Vagina (tissue), 2 donors: ENCODE data around the gene KAZN. TPM values are rescaled to one million over a fixed set of nuclear protein-coding genes. Genes with fewer than 3 reads are reported as not detected.

Experiments used
- DNase-seq, 2 donors: peaks; one replicate each; pipeline ENCODE4 v3.0.0-alpha.2; 2017; ENCODE audit errors: extremely low spot score in 2 of 2
- H3K27ac ChIP-seq: fragments of 200-600 bp; sonication (generic); one replicate; pipeline ENCODE4 v1.5.1; 2019
- H3K27me3 ChIP-seq: fragments of 200-600 bp; sonication (generic); one replicate; pipeline ENCODE4 v1.5.1; 2019
- H3K36me3 ChIP-seq, 2 donors: fragments of 200-600 bp; sonication (generic); one replicate each; pipeline ENCODE4 v1.5.1; 2017 to 2019
- H3K4me1 ChIP-seq: fragments of 200-600 bp; sonication (generic); one replicate; pipeline ENCODE4 v1.5.1; 2019
- H3K4me3 ChIP-seq, 2 donors: fragments of 200-600 bp; sonication (generic); 1 replicate in 1 of 2; 2 replicates in 1 of 2; pipeline ENCODE4 v1.5.1; 2016 to 2019
- H3K9me3 ChIP-seq: fragments of 200-600 bp; sonication (generic); one replicate; pipeline ENCODE4 v1.5.1; 2019
- CTCF ChIP-seq, 3 experiments: fragments of 450-650 bp in 2 of 3; fragments of 200-600 bp in 1 of 3; sonication (generic) in 1 of 3; IDR thresholded peaks; one replicate each; pipeline ENCODE4 v1.5.1; 2017 to 2019; ENCODE audit warnings: antibody characterized with exemption in 3 of 3, mild to moderate bottlenecking in 2 of 3, moderate library complexity in 2 of 3
- POLR2A ChIP-seq, 2 donors: fragments of 450-650 bp; IDR thresholded peaks; one replicate each; pipeline ENCODE4 v1.6.1; 2017; ENCODE audit warnings: antibody characterized with exemption in 2 of 2, mild to moderate bottlenecking in 2 of 2, moderate library complexity in 2 of 2
- POLR2AphosphoS5 ChIP-seq, 2 donors: sonication (generic); formaldehyde crosslinking; IDR thresholded peaks; one replicate each; pipeline ENCODE4 v1.9.0; 2017; ENCODE audit warnings: antibody characterized with exemption in 2 of 2, mild to moderate bottlenecking in 2 of 2, low read depth in 1 of 2; ENCODE audit not compliant: insufficient read depth in 1 of 2
- intact Hi-C: fragments of 100-400 bp; cut with DNase I; formaldehyde crosslinking; loops from one replicate; pipeline ENCODE4 v1.15.1; 2023
- total RNA-seq: library from RNA; depleted of rRNA; stranded (reverse); fragments of >200 nt; gene quantifications from one replicate; pipeline ENCODE4 v1.2.3, GENCODE V29; 2016

The KAZN gene
- total RNA-seq, 1 donor from 2014 or later = 29.5 TPM

GRCh38 chr1:14865106-14865505 is 266.6 kb downstream of the KAZN start:
- Histone ChIP-seq H3K4me1 (no peaks in the 10 kb centered on the region), H3K4me3 (no peak overlapping the region), H3K36me3 (no peaks in the 10 kb centered on the region), H3K9me3 (no peaks in the 10 kb centered on the region), H3K27ac (no peak overlapping the region), H3K27me3 (no peaks in the 10 kb centered on the region)
- DNase-seq = no peak
- intact Hi-C loops = no loop called here
- TF ChIP-seq CTCF (IDR thresholded peaks at IDR 0.05) (no peak), POLR2AphosphoS5 (IDR thresholded peaks at IDR 0.05; ENCODE audit: insufficient read depth in 1 of 2, low read depth in 1 of 2) (no peak), POLR2A (IDR thresholded peaks at IDR 0.05) (no peak)

GRCh38 chr1:14866911-14867612 is 268.6 kb downstream of the KAZN start:
- Histone ChIP-seq H3K36me3 (no peaks in the 10 kb centered on the region), H3K27me3 (no peaks in the 10 kb centered on the region), H3K27ac (no peak overlapping the region), H3K9me3 (no peaks in the 10 kb centered on the region), H3K4me3 (no peak overlapping the region), H3K4me1 (no peaks in the 10 kb centered on the region)
- no peak for DNase-seq
- TF ChIP-seq POLR2A (IDR thresholded peaks at IDR 0.05) (no peak), POLR2AphosphoS5 (IDR thresholded peaks at IDR 0.05; ENCODE audit: insufficient read depth in 1 of 2, low read depth in 1 of 2) (no peak), CTCF (IDR thresholded peaks at IDR 0.05) (no peak)
- intact Hi-C loops = no loop called here

- Histone ChIP-seq H3K36me3 (no peaks in the 10 kb centered on the region), H3K27me3 (no peaks in the 10 kb centered on the region), H3K27ac (no peak overlapping the region), H3K4me3 (no peak overlapping the region), H3K4me1 (no peaks in the 10 kb centered on the region), H3K9me3 (no peaks in the 10 kb centered on the region)
- intact Hi-C loops = no loop called here
- DNase-seq = no peak
- no peak for TF ChIP-seq POLR2A (IDR thresholded peaks at IDR 0.05)
- TF ChIP-seq POLR2AphosphoS5 (IDR thresholded peaks at IDR 0.05; ENCODE audit: insufficient read depth in 1 of 2, low read depth in 1 of 2) = no peak
- TF ChIP-seq CTCF (IDR thresholded peaks at IDR 0.05) = no peak
Observed at GRCh38 chr1:14869187-14869586, 270.7 kb downstream of the KAZN start.

- no peaks in the 10 kb centered on the region for H3K36me3 ChIP-seq
- H3K27me3 ChIP-seq = no peaks in the 10 kb centered on the region
- TF ChIP-seq POLR2AphosphoS5 (IDR thresholded peaks at IDR 0.05; ENCODE audit: insufficient read depth in 1 of 2, low read depth in 1 of 2) (no peak), POLR2A (IDR thresholded peaks at IDR 0.05) (no peak), CTCF (IDR thresholded peaks at IDR 0.05) (no peak)
- H3K4me3 ChIP-seq = no peak overlapping the region
- intact Hi-C loops = no loop called here
- H3K4me1 ChIP-seq = no peaks in the 10 kb centered on the region
- H3K9me3 ChIP-seq = no peaks in the 10 kb centered on the region
- H3K27ac ChIP-seq = no peak overlapping the region
- DNase-seq = no peak
Observed at GRCh38 chr1:14871218-14871970, 272.9 kb downstream of the KAZN start.

GRCh38 chr1:14872762-14873161 is 274.3 kb downstream of the KAZN start:
- H3K9me3 ChIP-seq = no peaks in the 10 kb centered on the region
- no peak for TF ChIP-seq CTCF (IDR thresholded peaks at IDR 0.05)
- no peak for TF ChIP-seq POLR2A (IDR thresholded peaks at IDR 0.05)
- no peak for TF ChIP-seq POLR2AphosphoS5 (IDR thresholded peaks at IDR 0.05; ENCODE audit: insufficient read depth in 1 of 2, low read depth in 1 of 2)
- H3K4me1 ChIP-seq = no peaks in the 10 kb centered on the region
- H3K4me3 ChIP-seq = no peak overlapping the region
- intact Hi-C loops = no loop called here
- no peak for DNase-seq
- H3K27me3 ChIP-seq = no peaks in the 10 kb centered on the region
- no peaks in the 10 kb centered on the region for H3K36me3 ChIP-seq
- H3K27ac ChIP-seq = no peak overlapping the region
